ENCODE data around the gene PTPRN2. TPM values are rescaled to one million over a fixed set of nuclear protein-coding genes. Genes with fewer than 3 reads are reported as not detected.

Gene PTPRN2
- polyA plus RNA-seq, 4 donors = 1.6 to 11.7 (median 4.0) TPM

DNA sequence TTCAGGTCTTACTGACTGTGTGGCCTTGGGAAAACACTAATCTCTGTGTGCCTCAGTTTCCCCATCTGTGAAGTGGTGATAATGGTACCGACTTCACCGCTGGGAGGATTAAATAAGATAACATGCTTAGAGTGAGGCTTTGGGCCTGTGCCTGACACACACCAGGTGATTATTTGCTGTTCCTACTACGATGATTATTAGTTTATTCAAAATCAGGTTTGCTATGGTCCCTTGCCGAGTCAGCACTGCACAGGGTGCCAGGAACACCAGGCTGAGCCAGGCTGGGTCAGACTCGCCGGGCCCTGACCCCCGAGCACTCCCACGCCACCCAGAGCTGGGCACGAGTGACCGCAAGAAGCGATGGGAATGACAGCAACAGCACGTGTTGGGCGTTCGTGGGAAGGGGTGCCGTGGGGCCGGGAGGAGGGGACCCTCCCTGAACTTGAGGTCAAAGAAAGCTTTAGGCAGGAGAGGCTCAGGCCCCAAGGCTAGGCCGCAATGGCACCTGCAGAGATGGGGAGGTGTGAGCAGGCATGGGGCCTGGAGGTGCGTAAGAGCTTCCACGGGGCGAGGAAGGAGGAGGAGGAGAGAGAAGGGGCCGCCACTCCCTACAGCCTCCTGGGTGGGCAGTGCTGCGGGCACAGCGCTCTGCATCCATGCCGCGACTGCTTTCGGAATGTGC, 925.4 kb downstream of the PTPRN2 start:
- DNase-seq = no peak
- Histone ChIP-seq H3K27ac (ENCODE audit: low read depth in 1 of 3, low read length in 2 of 3) (no peak overlapping the region), H3K36me3 (ENCODE audit: control insufficient read depth in 3 of 3, insufficient read depth in 2 of 3, low read depth in 1 of 3, low read length in 3 of 3) (no peaks in the 10 kb centered on the region), H3K9me3 (ENCODE audit: control insufficient read depth in 2 of 2, insufficient read depth in 1 of 2, low read depth in 1 of 2, low read length in 1 of 2) (no peaks in the 10 kb centered on the region), H3K4me1 (ENCODE audit: control insufficient read depth in 3 of 3, insufficient read depth in 2 of 3, low read depth in 1 of 3, low read length in 2 of 3) (no peaks in the 10 kb centered on the region), H3K4me3 (ENCODE audit: low read depth in 1 of 3, low read length in 3 of 3) (no peak overlapping the region), H3K27me3 (ENCODE audit: control insufficient read depth in 3 of 3, insufficient read depth in 3 of 3, low read length in 3 of 3) (no peaks in the 10 kb centered on the region)
- no peak for FAIRE-seq
- 90 to 92% (median 91%) methylated on average over 26 of the region's 26 CpGs for WGBS, 3 donors

DNA sequence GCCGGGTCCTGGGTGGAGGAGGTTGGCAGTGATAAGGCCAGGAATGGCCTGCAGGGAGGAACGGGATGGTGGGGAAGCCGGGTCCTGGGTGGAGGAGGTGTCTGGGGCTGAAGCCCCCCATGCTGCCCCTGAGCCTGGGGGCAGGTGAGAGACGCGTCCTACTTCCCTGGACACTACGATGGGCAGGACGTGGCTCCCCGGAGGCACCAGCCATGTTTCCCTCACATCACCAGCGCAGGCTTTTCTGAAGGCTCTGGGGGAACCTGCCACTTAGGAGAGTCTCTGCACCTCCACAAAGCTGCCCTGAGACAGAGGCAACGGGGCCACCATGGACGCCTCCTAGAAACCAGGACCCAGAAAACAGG, 926.0 kb downstream of the PTPRN2 start:
- 79 to 86% (median 81%) methylated on average over 10 to 11 of the region's 11 CpGs for WGBS, 3 donors
- no peak for FAIRE-seq
- Histone ChIP-seq H3K4me3 (ENCODE audit: low read depth in 1 of 3, low read length in 3 of 3) (no peak overlapping the region), H3K27ac (ENCODE audit: low read depth in 1 of 3, low read length in 2 of 3) (no peak overlapping the region), H3K27me3 (ENCODE audit: control insufficient read depth in 3 of 3, insufficient read depth in 3 of 3, low read length in 3 of 3) (no peaks in the 10 kb centered on the region), H3K9me3 (ENCODE audit: control insufficient read depth in 2 of 2, insufficient read depth in 1 of 2, low read depth in 1 of 2, low read length in 1 of 2) (no peaks in the 10 kb centered on the region), H3K36me3 (ENCODE audit: control insufficient read depth in 3 of 3, insufficient read depth in 2 of 3, low read depth in 1 of 3, low read length in 3 of 3) (no peaks in the 10 kb centered on the region), H3K4me1 (ENCODE audit: control insufficient read depth in 3 of 3, insufficient read depth in 2 of 3, low read depth in 1 of 3, low read length in 2 of 3) (no peaks in the 10 kb centered on the region)
- no peak for DNase-seq

DNA sequence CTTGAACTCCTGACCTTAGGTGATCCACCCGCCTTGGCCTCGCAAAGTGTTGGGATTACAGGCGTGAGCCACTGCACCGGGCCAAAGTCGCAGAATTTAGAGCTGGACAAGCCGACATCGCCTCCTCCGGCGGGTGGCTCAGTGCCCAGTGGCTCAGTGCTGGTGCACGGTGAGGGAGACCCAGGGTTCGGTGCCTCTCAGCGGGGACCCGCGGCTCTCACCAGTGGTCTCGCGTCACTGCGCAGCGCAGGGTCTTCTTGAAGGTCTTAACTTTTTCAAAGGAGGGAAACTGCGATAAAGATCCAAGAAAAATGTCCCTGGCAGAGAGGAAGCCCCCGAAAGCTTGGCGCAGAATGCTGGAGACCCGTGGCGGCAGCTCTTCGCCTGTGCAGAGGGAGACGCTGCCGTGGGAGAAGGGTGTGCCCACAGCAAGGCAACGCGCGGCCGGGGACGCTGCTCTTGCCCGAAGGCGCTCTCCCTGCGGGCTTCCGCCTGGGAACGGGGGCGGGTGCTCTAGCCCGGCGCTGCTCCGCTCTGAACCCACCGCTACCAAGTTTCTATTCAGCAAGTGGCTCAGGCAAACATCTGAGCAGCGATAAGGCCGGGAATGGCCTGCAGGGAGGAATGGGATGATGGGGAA, 926.5 kb downstream of the PTPRN2 start:
- no peak for FAIRE-seq
- no peak for DNase-seq

DNA sequence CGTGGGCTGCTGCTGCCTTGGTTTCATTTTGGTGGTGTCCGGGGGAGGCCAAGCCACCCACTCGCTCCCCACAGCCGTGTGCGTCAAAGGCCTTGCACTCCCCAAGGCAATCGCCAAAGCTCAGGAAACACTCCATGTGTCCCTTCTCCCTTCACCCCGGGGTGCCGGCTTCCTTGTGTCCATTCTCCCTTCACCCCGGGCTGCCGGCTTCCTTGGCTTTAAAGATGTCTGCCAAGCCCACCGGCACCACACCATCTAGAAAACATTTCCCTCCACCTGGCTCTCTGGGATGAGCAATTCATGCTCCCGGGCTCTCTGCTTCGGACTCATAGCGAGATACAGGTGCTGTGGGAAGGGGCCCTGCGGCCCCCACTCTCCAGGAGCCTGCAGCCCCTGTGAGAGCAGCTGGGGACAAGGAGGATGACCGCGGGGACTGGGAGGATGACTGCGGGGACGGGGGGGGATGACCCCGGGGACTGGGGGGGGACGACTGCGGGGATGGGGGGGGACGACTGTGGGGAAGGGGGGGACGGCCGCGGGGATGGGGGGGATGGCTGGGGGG, 928.7 kb downstream of the PTPRN2 start:
- Histone ChIP-seq H3K27me3 (ENCODE audit: control insufficient read depth in 3 of 3, insufficient read depth in 3 of 3, low read length in 3 of 3) (no peaks in the 10 kb centered on the region), H3K4me1 (ENCODE audit: control insufficient read depth in 3 of 3, insufficient read depth in 2 of 3, low read depth in 1 of 3, low read length in 2 of 3) (no peaks in the 10 kb centered on the region), H3K9me3 (ENCODE audit: control insufficient read depth in 2 of 2, insufficient read depth in 1 of 2, low read depth in 1 of 2, low read length in 1 of 2) (peaks cover 0 to 4% of the 10 kb centered on the region in 2 donors), H3K4me3 (ENCODE audit: low read depth in 1 of 3, low read length in 3 of 3) (no peak overlapping the region), H3K36me3 (ENCODE audit: control insufficient read depth in 3 of 3, insufficient read depth in 2 of 3, low read depth in 1 of 3, low read length in 3 of 3) (no peaks in the 10 kb centered on the region), H3K27ac (ENCODE audit: low read depth in 1 of 3, low read length in 2 of 3) (no peak overlapping the region)
- WGBS, 3 donors = 78 to 85% (median 81%) methylated on average over 21 to 26 of the region's 26 CpGs
- FAIRE-seq = no peak
- DNase-seq = no peak

More for the DNA sequence above, 926.5 kb downstream of the PTPRN2 start:
- Histone ChIP-seq H3K27ac (ENCODE audit: low read depth in 1 of 3, low read length in 2 of 3) (no peak overlapping the region), H3K9me3 (ENCODE audit: control insufficient read depth in 2 of 2, insufficient read depth in 1 of 2, low read depth in 1 of 2, low read length in 1 of 2) (peaks cover 0 to 4% of the 10 kb centered on the region in 2 donors), H3K36me3 (ENCODE audit: control insufficient read depth in 3 of 3, insufficient read depth in 2 of 3, low read depth in 1 of 3, low read length in 3 of 3) (no peaks in the 10 kb centered on the region), H3K27me3 (ENCODE audit: control insufficient read depth in 3 of 3, insufficient read depth in 3 of 3, low read length in 3 of 3) (no peaks in the 10 kb centered on the region), H3K4me3 (ENCODE audit: low read depth in 1 of 3, low read length in 3 of 3) (no peak overlapping the region), H3K4me1 (ENCODE audit: control insufficient read depth in 3 of 3, insufficient read depth in 2 of 3, low read depth in 1 of 3, low read length in 2 of 3) (no peaks in the 10 kb centered on the region)
- WGBS, 3 donors = 72 to 87% (median 82%) methylated on average over 41 to 43 of the region's 43 CpGs

DNA sequence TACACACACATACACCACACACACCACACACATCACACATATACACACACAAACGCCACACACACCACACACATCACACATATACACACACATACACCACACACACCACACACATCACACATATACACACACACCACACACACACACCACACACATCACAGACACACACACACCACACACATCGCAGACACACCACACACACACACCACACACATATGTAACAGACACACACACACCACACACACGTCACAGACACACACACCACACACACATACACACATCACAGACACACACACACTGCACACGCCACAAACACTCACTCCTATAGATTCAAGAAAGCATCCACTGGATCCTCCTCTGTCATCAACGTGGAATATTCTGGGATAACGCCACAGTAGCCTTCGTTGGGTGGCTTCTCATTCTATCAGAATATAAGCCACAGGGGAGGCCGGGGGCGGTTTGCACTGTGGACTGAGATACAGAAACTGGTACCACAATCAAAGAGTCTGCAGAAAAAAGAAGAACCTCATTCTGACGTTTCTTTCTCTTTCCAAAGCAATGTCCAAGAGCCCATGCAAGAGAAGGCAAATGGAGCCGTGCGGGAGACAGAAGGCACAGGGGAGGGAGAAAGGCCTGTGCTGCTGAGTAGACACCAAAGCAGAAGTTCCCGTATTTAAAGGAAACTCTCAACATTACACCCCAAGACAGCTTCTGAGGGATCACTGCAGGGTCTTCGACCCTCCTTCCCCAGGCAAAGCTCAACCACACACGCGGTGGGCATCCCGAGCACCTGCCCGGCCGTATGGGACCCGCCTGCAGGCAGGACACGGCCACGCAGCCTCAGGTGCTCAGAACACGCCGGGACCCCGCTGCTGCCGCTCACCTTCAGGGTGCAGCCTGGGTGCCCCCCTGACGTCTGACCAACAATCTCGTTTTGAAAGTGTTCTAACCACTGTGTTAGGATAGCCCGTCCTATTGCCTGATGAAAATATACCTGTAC, 929.6 kb downstream of the PTPRN2 start:
- Histone ChIP-seq H3K36me3 (ENCODE audit: control insufficient read depth in 3 of 3, insufficient read depth in 2 of 3, low read depth in 1 of 3, low read length in 3 of 3) (no peaks in the 10 kb centered on the region), H3K4me1 (ENCODE audit: control insufficient read depth in 3 of 3, insufficient read depth in 2 of 3, low read depth in 1 of 3, low read length in 2 of 3) (no peaks in the 10 kb centered on the region), H3K27ac (ENCODE audit: low read depth in 1 of 3, low read length in 2 of 3) (no peak overlapping the region), H3K27me3 (ENCODE audit: control insufficient read depth in 3 of 3, insufficient read depth in 3 of 3, low read length in 3 of 3) (no peaks in the 10 kb centered on the region), H3K4me3 (ENCODE audit: low read depth in 1 of 3, low read length in 3 of 3) (no peak overlapping the region), H3K9me3 (ENCODE audit: control insufficient read depth in 2 of 2, insufficient read depth in 1 of 2, low read depth in 1 of 2, low read length in 1 of 2) (peaks cover 0 to 4% of the 10 kb centered on the region in 2 donors)
- DNase-seq (no peak), FAIRE-seq (no peak)
- 81 to 84% (median 83%) methylated on average over 29 of the region's 29 CpGs for WGBS, 3 donors

DNA sequence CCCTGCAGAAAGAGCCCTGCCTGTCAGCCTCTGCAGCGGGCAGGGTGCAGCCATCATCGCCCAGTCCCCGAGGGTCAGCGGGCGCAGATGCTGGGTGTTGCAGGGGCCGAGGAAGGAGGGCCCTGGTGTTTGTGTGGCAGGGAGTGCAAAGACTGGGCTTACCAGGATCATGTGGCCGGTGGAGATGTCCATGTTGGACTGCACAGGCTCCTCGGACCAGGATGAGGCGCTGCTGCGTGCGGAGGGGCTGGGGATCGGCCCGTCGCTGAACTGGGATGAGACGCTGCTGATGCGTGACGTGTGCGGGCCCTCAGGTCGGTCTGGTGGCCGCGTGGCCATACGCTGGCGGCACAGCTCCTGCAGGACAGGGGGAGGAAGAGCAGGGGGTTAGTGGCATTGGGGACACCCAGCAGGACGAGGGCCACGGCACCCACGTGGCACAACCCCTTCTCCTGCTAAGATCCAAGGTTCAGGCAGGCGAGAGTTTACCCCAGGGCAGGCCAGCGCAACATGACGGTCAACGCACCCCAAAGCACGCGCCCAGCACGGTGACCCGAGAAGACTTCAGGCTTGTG, 931.3 kb downstream of the PTPRN2 start:
- no peak overlapping the region for H3K27ac ChIP-seq (ENCODE audit: low read depth in 1 of 3, low read length in 2 of 3)
- no peak for DNase-seq
- 91 to 93% (median 92%) methylated on average over 20 to 34 of the region's 34 CpGs for WGBS, 3 donors
- no peak overlapping the region for H3K4me3 ChIP-seq (ENCODE audit: low read depth in 1 of 3, low read length in 3 of 3)
- peaks cover 0 to 4% of the 10 kb centered on the region in 2 donors for H3K9me3 ChIP-seq (ENCODE audit: control insufficient read depth in 2 of 2, insufficient read depth in 1 of 2, low read depth in 1 of 2, low read length in 1 of 2)
- H3K4me1 ChIP-seq (ENCODE audit: control insufficient read depth in 3 of 3, insufficient read depth in 2 of 3, low read depth in 1 of 3, low read length in 2 of 3) = no peaks in the 10 kb centered on the region
- H3K36me3 ChIP-seq (ENCODE audit: control insufficient read depth in 3 of 3, insufficient read depth in 2 of 3, low read depth in 1 of 3, low read length in 3 of 3) = no peaks in the 10 kb centered on the region
- FAIRE-seq = no peak
- no peaks in the 10 kb centered on the region for H3K27me3 ChIP-seq (ENCODE audit: control insufficient read depth in 3 of 3, insufficient read depth in 3 of 3, low read length in 3 of 3)

DNA sequence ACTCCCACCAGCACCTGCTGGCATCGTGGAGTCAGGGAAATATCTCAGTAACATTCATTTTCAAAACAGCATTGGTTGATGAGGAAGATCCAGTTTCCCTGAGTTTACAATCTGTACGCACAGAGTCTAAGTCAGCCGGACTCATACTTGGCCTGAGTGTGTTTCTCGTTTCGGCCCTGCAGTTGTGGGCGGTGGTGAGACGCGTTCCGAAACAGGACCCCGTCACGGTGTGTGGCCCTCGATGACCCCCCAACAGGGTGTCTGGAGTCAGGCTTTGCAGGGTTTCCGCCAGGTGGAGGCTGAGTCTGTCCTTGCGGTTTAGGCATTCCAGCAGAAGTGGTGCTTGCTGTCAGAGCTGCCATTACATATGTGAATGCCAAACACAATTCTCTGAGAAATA, 933.3 kb downstream of the PTPRN2 start:
- H3K4me1 ChIP-seq (ENCODE audit: control insufficient read depth in 3 of 3, insufficient read depth in 2 of 3, low read depth in 1 of 3, low read length in 2 of 3) = no peaks in the 10 kb centered on the region
- H3K9me3 ChIP-seq (ENCODE audit: control insufficient read depth in 2 of 2, insufficient read depth in 1 of 2, low read depth in 1 of 2, low read length in 1 of 2) = peaks cover 0 to 4% of the 10 kb centered on the region in 2 donors
- FAIRE-seq (no peak), DNase-seq (no peak)
- no peak overlapping the region for H3K27ac ChIP-seq (ENCODE audit: low read depth in 1 of 3, low read length in 2 of 3)
- no peak overlapping the region for H3K4me3 ChIP-seq (ENCODE audit: low read depth in 1 of 3, low read length in 3 of 3)
- no peaks in the 10 kb centered on the region for H3K36me3 ChIP-seq (ENCODE audit: control insufficient read depth in 3 of 3, insufficient read depth in 2 of 3, low read depth in 1 of 3, low read length in 3 of 3)
- 84 to 87% (median 86%) methylated on average over 14 of the region's 14 CpGs for WGBS, 3 donors
- no peaks in the 10 kb centered on the region for H3K27me3 ChIP-seq (ENCODE audit: control insufficient read depth in 3 of 3, insufficient read depth in 3 of 3, low read length in 3 of 3)

DNA sequence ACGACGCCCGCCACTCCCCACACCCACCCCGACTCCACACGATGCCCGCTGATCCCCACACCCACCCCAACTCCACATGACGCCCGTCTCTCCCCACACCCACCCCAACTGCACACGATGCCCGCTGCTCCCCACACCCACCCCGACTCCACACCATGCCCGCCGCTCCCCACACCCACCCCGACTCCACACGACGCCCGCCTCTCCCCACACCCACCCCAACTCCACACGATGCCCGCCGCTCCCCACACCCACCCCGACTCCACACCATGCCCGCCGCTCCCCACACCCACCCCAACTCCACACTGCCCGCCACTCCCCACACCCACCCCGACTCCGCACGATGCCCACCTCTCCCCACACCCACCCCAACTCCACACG, 933.8 kb downstream of the PTPRN2 start:
- 93 to 98% (median 93%) methylated on average over 6 to 16 of the region's 28 CpGs for WGBS, 3 donors
- Histone ChIP-seq H3K27me3 (ENCODE audit: control insufficient read depth in 3 of 3, insufficient read depth in 3 of 3, low read length in 3 of 3) (no peaks in the 10 kb centered on the region), H3K4me1 (ENCODE audit: control insufficient read depth in 3 of 3, insufficient read depth in 2 of 3, low read depth in 1 of 3, low read length in 2 of 3) (no peaks in the 10 kb centered on the region), H3K4me3 (ENCODE audit: low read depth in 1 of 3, low read length in 3 of 3) (no peak overlapping the region), H3K36me3 (ENCODE audit: control insufficient read depth in 3 of 3, insufficient read depth in 2 of 3, low read depth in 1 of 3, low read length in 3 of 3) (no peaks in the 10 kb centered on the region), H3K27ac (ENCODE audit: low read depth in 1 of 3, low read length in 2 of 3) (no peak overlapping the region), H3K9me3 (ENCODE audit: control insufficient read depth in 2 of 2, insufficient read depth in 1 of 2, low read depth in 1 of 2, low read length in 1 of 2) (peaks cover 0 to 4% of the 10 kb centered on the region in 2 donors)
- DNase-seq (no peak), FAIRE-seq (no peak)
